NCI-H2081 (cell line): ENCODE data around the gene VPREB1.
"Not testable (repeated sequence)": the region's sequence is repeated elsewhere in the genome, so short reads cannot be mapped to it uniquely, and the experiment has no call there.

Experiments
- DNase-seq, 2 experiments: peaks; one replicate each; lab custom pipeline; 2025; lab: John Stamatoyannopoulos, UW

VPREB1 gene

DNA sequence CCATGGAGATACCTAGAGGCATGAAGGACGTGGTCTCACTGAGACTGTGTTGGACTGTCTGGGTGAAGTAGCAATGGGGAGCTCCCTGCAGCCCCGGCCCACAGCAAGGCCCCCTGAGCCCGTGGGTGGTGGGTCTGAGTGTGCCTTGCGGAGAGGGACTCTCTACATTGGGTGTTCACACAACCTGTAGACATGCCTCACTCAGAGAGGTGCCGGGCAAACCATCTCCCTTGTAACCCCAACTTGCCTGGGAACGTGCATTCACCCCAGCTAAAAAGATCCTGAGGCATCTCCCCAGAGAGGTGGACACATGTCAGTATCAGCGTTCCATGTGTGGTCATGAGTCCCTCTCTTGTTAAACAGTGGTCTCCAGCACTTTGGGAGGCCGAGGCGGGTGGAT is 2.1 kb downstream of the VPREB1 start:
- no peak for DNase-seq

DNA sequence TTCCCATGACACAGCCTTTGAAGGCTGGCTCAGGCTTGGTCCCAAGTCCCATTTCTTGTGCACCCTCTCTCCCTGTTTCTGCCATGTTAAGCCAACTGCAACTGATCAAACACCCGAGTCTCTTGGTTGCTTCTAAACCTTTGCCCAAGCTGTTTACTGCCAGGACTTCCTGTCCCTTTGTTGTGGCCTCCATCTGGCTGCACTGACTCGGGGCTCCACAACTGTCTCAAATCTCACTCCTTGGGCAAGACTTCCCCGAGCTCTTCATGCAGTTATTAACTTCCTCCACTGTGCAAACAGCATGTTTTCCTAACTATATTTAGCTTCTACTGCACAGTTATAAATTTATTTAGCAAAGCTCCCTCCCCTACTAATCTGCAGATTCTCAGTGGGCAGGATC is 4.3 kb downstream of the VPREB1 start:
- no peak for DNase-seq

DNA sequence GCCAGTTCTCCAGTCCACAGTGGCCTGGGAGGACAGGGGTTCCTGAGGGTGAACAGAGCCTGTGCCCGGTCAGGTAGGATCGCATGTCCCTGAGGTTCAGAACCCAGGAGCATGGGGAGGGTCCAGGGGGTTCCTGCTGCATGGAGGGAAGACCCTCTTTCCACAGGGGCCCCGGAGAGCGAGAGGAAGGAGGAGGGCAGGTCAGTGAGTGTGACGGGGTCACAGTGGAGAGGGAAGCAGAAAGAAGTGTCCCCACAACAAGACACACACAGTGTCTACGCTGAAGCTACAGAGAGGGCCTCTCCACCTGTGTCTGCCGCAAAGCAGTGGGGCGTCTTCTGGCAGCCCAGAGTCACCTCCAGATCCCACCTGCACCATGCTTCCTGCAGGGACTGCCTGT is 6.1 kb downstream of the VPREB1 start:
- not testable (repeated sequence) for DNase-seq

- DNase-seq: not testable (repeated sequence)
Measured at GRCh38 chr22:22256133-22256532, 11.5 kb downstream of the VPREB1 start.

DNA sequence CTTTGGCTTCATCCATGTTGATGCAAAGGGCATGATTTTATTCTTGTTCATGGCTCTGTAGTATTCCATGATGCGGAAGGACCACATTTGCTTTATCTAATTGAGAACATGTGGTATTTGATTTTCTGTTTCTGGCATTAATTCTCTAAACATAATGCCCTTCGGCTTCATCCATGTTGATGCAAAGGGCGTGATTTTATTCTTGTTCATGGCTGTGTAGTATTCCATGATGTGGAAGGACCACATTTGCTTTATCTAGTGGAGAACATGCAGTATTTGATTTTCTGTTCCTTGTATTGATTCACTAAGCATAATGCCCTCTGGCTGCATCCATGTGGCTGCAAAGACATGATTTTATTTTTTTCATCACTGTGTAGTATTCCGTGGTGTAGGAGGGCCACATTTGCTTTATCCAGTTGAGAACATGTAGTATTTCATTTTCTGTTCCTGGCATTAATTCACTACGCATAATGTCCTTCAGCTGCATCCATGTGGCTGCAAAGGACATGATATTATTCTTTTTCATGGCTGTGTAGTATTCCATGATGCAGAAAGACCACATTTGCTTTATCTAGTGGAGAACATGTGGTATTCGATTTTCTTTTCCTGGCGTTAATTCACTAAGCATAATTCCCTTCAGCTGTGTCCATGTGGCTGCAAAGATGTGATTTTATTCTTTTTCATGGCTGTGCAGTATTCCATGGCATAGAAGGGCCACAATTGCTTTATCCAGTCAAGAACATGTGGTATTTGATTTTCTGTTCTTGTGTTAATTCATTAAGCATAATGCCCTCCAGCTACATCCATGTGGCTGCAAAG is 14.2 kb downstream of the VPREB1 start:
- DNase-seq: not testable (repeated sequence)

- DNase-seq: not testable (repeated sequence)
Measured at GRCh38 chr22:22260169-22260568, 15.6 kb downstream of the VPREB1 start.

DNA sequence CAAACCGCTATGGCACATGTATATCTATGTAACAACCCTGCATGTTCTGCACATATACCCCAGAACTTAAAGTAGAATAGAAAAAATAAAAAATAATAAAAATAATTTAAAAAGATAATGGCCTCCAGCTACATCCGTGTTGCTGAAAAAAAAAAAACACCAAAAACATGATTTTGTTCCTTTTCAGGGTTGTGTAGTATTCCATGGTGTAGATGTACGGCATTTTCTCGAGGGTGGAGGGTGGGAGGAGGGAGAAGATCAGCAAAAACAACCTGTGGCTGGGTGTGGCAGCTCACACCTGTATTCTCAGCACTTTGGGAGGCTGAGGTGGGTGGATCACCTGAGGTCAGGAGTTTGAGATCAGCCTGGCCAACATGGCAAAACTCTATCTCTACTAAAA is 16.0 kb downstream of the VPREB1 start:
- not testable (repeated sequence) for DNase-seq

GRCh38 chr22:22262332-22263074 is 17.9 kb downstream of the VPREB1 start:
- DNase-seq: not testable (repeated sequence)

GRCh38 chr22:22263823-22264222 is 19.2 kb downstream of the VPREB1 start:
- not testable (repeated sequence) for DNase-seq

DNA sequence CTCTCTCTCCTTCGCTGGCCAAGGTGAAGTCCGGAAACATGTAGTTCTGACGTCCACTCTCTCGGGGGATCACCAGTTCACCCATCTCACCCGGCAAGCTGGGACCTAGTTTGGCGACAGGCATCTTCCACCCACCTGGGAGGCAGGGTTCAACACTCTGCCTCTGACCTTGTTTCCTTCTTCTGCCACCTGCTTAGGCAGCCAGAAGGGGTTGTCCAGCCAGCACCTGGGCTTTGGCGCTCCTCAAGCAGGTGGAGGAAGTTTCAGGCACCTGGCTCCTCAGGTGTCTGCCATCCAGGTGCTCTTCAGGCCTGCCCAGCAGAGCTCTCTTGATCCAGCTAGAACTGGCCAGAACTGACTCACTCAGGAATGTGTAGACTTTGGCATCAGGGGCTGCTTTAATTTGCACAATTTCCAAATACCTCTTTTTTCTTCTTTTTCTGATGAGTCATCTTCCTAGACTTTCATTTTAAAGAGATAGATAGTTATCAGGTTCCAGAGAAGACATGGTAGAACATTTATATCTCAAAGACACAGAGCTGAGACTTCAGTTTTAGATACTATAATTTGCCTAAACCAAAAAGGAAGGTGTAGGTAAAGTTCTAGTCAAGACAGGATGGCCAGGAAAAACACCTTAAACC is 25.6 kb downstream of the VPREB1 start:
- DNase-seq: not testable (repeated sequence)

GRCh38 chr22:22277423-22277822 is 32.8 kb downstream of the VPREB1 start:
- DNase-seq: not testable (repeated sequence)

DNA sequence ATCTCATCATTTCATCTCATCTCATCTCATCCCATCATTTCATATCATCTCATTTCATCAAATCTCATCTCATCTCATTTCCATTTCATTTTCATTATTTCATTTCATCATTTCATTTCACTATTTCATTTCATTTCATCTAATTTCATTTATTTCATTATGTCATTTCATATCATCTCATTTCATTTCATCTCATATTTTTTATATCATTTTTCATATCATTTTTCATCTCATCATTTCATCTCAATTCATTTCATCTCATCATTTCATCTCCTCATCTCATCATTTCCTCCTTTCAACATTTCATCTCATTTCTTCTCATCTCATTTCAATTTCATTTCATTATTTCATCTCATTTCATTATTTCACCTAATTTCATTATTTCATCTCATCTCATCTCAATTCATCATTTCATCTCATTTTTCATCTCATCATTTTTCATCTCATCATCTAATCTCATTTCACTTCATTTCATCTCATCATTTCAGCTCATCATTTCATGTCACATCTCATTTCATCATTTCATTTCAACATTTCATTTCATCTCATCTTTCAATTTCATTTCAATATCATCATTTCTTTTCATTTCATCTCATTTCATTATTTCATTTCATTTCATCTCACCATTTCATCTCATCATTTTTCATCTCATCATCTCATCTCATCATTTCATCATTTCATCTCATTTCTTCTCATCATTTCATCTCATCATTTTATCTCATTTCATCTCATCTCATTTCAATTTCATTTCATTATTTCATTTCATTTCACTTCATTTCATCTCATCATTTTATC is 40.6 kb downstream of the VPREB1 start:
- not testable (repeated sequence) for DNase-seq

- DNase-seq: not testable (repeated sequence)
Measured at GRCh38 chr22:22286390-22287105, 42.0 kb downstream of the VPREB1 start.

DNA sequence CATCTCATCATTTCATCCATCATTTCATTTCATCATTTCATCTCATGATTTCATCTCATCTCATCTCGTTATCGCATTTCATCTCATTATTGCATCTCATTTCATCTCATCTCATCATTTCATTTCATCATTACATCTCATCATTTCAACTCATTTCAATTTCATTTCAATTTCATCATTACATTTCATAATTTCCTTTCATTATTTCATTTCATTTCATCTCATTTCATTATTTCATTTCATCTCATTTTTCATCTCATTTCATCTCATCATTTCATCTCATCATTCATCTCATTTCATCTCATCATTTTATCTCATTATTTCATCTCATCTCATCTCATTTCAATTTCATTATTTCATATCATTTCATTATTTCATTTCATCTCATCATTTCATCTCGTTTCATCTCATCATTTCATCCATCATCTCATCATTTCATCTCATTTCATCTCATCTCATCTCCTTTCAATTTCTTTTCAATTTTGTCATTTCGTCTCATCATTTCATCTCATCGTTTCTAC is 42.6 kb downstream of the VPREB1 start:
- DNase-seq: not testable (repeated sequence)

- DNase-seq: not testable (repeated sequence)
Measured at GRCh38 chr22:22289666-22290065, 45.1 kb downstream of the VPREB1 start.

GRCh38 chr22:22291129-22291806 is 46.7 kb downstream of the VPREB1 start:
- not testable (repeated sequence) for DNase-seq

GRCh38 chr22:22292656-22293055 is 48.1 kb downstream of the VPREB1 start:
- DNase-seq: not testable (repeated sequence)

GRCh38 chr22:22293436-22293835 is 48.9 kb downstream of the VPREB1 start:
- not testable (repeated sequence) for DNase-seq

DNA sequence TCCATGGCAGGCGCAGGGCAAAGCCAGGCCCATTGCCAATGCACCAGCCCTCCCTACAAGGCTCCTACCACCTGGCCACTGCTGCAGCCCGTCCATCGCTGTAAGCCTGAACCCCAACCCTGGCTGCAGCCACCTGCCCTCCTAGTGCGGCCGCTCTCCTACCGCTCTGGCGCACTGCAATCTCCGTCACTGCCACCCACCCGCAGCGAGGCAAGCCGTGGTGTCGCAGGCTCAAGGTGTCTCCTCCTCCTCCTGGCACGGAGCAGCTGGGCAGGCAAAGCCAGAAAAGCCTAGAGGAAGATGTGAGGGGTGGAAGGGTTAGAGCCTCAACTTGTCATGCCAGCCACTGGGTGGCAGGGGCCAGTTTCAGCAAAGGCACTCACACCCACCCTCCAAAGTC is 50.1 kb downstream of the VPREB1 start:
- DNase-seq: not testable (repeated sequence)
